AG04449 (cell line): ENCODE results near the gene ATP8B1.

ENCODE experiments used
- CTCF ChIA-PET: fragments of 350-600 bp; formaldehyde crosslinking; extraction: SDS; loops from one replicate; lab custom pipeline; 2021; ENCODE audit warnings: antibody characterized with exemption; lab: Yijun Ruan, JAX
- POLR2A ChIA-PET: fragments of 400-600, 350-600 bp; formaldehyde crosslinking; extraction: SDS; loops from one replicate; lab custom pipeline; 2020; ENCODE audit warnings: antibody characterized with exemption, inconsistent platforms; lab: Yijun Ruan, JAX
- DNase-seq: peaks from one replicate; pipeline ENCODE4 v3.0.0-alpha.2; 2010; ENCODE audit warnings: low read depth, low spot score
- H3K4me3 ChIP-seq: 2 replicates; pipeline ENCODE4 v1.5.1; 2011; ENCODE audit warnings: low read depth, mild to moderate bottlenecking, control low read depth, low read length
- CTCF ChIP-seq: IDR thresholded peaks from one replicate; pipeline ENCODE4 v1.5.1; 2011; ENCODE audit warnings: mild to moderate bottlenecking, moderate library complexity, low read length, control low read depth, inconsistent platforms; ENCODE audit not compliant: insufficient read depth; ENCODE audit errors: missing control alignments

ATP8B1 gene

GRCh38 chr18:57801325-57801724 lies 1.8 kb downstream of the ATP8B1 start:
- TF ChIP-seq CTCF: no peak
- ChIA-PET CTCF (no interaction called here), POLR2A (no interaction called here)
- peak overlapping the region; percentile 98 for H3K4me3 ChIP-seq
- no peak for DNase-seq

GRCh38 chr18:57798713-57799373 lies 4.3 kb downstream of the ATP8B1 start:
- H3K4me3 ChIP-seq: no peak overlapping the region
- no peak for TF ChIP-seq CTCF
- CTCF ChIA-PET: interaction anchor here (0.6 kb wide), 1 partner anchor 71 kb away, joined by 3 read pairs; no protein-coding TSS in a partner anchor
- DNase-seq: no peak
- POLR2A ChIA-PET: no interaction called here

GRCh38 chr18:57797209-57797651 lies 5.9 kb downstream of the ATP8B1 start:
- no peak for DNase-seq
- ChIA-PET CTCF (no interaction called here), POLR2A (interaction anchor here (0.6 kb wide), 1 partner anchor 89 kb away, joined by 3 read pairs; no protein-coding TSS in a partner anchor)
- H3K4me3 ChIP-seq: no peak overlapping the region
- TF ChIP-seq CTCF: no peak

GRCh38 chr18:57794951-57795728 lies 8.0 kb downstream of the ATP8B1 start:
- ChIA-PET CTCF (no interaction called here), POLR2A (no interaction called here)
- no peak for TF ChIP-seq CTCF

GRCh38 chr18:57793302-57793986 lies 9.7 kb downstream of the ATP8B1 start:
- ChIA-PET CTCF (interaction anchor here (1.6 to 2.1 kb wide), 2 partner anchors 12 to 329 kb away, joined by 5 read pairs; no protein-coding TSS in a partner anchor), POLR2A (no interaction called here)
- no peak for TF ChIP-seq CTCF
- no peak overlapping the region for H3K4me3 ChIP-seq
- no peak for DNase-seq

More at GRCh38 chr18:57794951-57795728, 8.0 kb downstream of the ATP8B1 start:
- no peak for DNase-seq
- H3K4me3 ChIP-seq: no peak overlapping the region
